GM21737 (cell line): ENCODE measurements around the gene CDKN2AIP.
"Not testable (repeated sequence)": the region's sequence is repeated elsewhere in the genome, so short reads cannot be mapped to it uniquely, and the experiment has no call there.

Experiments
- ATAC-seq: cut with Tn5 transposase; IDR thresholded peaks from one replicate; pipeline ENCODE4 v1.9.1; 2021; ENCODE audit warnings: mild to moderate bottlenecking, moderate library complexity; ENCODE audit not compliant: unreplicated experiment

The CDKN2AIP gene

DNA sequence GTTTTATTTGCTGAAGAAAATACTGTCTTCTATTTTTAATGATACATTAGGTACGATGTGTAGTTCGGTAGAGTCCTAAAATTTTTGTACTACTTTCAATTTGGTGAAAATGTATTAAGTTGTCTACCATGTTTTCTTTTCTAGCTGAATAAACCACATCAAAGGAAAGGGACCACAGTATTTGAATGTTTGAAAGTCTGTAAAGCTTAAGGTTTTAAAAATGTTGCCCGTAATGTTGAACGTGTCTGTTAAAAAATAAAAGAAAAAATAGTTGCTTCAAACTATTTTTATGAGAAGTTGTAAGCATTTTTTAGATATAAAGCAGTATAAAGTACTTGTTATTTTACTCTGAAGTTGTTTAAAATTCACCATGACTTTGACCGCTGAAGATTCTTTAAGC lies 3.2 kb downstream of the CDKN2AIP start:
- no peak for ATAC-seq

GRCh38 chr4:183448436-183448835 lies 4.0 kb downstream of the CDKN2AIP start:
- ATAC-seq, result no peak

DNA sequence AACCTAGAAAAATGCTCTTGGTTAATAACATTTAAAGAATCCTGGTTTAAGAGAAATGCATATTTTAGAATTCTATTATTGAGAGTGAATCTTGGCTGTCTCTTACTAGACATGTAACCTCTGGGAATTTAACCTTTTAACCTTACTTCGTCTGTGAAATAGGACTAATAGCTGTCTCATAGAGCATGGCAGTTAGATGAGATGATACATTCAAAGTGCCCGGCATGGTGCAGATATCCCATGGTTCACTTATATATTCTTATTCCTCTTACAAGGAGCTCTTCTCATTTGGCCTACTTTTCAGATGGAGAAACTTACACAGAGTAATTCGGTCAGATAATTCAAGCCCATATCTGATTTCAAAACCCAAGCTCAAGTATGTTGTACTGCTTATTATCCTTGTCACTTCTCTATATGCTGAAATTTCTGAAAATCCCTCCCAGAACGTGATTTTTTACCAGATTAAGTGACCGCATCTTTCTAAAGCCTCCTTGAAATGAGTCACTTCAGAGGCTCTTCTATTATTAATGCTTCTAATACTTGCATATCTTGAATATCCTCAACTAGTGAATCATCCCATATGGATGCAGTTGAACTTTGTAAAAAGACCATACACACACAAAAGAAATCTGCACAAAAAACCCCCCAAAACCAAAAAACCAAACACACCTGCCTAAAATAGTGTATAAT lies 4.9 kb downstream of the CDKN2AIP start:
- no peak for ATAC-seq

- ATAC-seq, result no peak
These were observed 5.7 kb downstream of the CDKN2AIP start for GRCh38 chr4:183450108-183450507.

DNA sequence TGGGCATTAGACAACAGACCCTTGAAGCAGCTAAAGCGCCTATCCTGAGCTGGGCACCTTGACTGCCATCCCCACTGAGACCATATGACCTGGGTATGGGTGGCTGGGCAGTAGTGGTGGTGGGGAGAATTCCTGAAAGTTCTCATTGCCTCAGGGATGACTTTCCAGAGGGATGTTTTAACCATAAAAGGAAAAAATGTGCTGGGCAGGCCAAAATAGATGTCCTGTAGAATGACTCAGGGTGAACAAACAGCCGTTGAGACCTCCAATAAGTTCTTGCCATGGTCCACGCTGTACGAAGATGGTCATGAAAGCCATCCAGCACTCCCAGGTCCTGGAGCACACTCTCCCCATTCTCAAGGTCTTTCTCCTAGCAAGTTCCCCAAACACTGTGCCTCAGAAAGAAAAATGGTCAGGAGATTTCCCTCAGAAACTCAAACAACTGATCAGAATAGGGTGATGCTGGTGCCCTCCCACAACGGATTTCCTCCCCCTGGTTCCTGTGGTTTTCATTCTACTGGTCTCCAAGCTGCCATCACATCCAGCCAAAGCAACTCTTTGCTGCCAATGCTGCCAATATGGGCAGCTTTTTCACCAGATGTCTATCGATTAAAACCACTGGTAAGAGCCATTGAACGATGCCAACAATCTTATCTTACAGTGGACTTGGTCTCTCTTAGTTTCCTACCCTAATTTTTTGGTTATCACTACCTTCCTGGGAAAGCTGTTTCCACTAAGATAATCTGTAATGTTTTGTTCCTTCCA lies 11.2 kb downstream of the CDKN2AIP start:
- ATAC-seq, result no peak

- ATAC-seq, result no peak
These were observed 13.6 kb downstream of the CDKN2AIP start for GRCh38 chr4:183458005-183458404.

DNA sequence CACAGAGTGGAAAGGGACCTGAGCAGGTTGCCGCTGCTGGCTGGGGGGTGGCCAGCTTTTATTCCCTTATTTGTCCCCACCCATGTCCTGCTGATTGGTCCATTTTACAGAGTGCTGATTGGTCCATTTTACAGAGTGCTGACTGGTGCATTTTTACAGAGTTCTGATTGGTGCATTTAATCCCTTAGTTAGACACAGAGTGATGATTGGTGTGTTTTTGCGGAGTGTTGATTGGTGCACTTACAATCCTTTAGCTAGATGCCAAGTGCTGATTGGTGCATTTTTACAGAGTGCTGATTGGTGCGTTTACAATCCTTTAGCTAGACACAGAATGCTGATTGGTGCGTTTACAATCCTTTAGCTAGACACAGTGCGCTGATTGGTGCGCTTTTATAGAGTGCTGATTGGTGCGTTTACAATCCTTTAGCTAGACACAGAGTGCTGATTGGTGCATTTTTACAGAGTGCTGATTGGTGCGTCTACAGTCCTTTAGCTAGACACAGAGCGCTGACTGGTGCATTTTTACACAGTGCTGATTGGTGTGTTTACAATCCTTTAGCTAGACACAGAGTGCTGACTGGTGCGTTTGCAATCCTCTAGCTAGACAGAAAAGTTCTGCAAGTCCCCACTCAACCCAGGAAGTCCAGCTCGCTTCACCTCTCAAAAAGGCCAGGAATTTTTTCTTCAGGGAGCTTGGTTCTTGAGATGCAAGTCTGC lies 19.6 kb downstream of the CDKN2AIP start:
- ATAC-seq, result not testable (repeated sequence)

GRCh38 chr4:183465879-183466278 lies 21.4 kb downstream of the CDKN2AIP start:
- ATAC-seq, result not testable (repeated sequence)

- no peak for ATAC-seq
These were observed 22.8 kb downstream of the CDKN2AIP start for GRCh38 chr4:183467246-183467645.

DNA sequence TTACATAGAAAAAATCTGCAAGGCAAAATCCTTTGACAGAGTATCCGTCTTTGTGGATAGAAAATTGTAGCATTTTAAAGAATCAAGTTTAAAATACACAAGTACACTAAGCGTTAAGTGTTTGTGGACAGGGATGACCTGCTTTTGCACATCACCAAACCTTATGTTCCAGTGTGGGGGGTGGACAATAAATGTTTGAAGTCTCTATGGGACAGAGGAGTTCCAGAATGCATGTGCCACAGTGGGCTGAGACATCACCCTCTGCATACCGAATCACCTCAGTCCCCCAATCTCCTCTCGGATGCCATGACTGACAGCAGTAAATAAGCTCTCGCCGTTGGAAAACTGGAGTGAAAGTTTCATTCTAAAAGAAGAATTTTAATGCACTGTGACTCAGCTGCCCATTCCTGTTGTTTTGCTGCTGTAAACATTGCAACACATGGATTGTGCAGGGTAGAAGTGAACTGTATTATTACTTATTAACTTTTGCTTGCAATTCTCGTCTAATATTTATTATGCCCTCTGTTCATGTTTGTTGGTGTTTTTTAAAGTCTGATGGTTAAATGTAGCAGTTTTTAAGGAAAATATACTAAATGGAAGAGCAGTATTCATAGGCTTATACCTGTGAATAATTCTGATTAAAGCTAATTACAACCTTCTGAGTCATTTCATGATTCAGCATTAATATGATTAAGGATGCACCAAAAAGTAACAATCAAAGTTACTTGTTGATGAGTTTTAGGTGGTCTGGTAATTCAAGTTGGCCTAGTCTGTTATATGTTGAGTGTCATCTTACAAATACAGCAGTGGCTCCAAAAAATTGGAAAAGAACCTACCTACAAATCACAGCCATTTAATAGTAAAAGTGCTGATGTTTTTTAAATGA lies 24.0 kb downstream of the CDKN2AIP start:
- no peak for ATAC-seq

DNA sequence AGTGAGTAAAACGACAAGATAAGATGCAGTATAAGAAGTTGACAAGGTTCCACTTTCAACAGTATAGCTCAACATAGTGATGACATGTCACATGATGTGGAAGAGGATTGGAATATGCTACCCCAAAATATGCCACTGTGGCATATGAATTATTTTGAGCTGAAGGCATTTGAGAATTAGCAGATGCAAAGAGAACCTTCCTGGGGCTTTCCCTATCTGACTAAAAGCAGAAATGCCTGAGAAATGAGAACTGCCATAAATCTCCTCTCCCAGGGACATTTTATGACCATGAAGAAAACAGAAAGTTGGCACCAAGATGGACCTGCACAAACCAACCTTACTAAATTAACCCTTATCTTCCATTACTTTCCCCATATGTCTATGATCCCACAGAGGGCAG lies 24.8 kb downstream of the CDKN2AIP start:
- ATAC-seq, result no peak

DNA sequence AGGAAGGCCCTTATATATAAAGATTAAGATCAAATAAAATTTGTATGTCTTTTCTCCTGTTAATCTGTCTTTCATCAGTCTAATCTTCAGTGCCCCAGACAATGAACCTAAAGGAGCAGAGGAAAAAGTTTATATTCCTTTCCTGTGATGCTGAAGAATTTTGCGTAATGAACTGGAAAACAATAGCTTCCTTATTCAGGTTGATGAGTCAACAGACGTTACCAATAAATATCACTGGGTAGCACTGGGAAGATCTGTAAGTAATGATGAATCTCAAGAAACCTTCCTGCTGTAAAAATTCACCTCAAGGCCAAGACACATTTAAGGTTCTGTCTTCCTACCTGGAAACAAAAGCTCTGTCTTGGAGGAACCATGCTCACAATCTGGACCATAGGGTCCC lies 25.5 kb downstream of the CDKN2AIP start:
- no peak for ATAC-seq

DNA sequence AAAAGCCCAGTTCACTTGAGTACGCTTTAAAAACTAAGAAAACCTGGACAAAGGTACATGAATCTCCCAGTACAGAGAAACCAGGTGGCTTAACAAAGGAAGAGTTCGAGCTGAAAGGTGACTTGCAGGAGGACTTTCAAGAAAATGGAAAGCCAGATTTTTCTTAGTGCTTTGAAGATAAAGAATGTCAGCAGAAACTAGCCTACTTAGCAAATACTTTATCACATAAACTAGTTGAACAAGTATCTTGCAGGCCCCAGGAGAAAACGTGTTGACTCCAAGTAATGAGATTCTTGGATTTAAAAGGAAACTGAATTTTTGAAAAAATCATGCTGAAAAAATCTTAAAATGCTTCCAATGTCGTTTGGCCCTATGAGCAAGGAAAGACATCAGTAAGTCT lies 26.4 kb downstream of the CDKN2AIP start:
- no peak for ATAC-seq

GRCh38 chr4:183471946-183472708 lies 27.7 kb downstream of the CDKN2AIP start:
- ATAC-seq, result no peak

DNA sequence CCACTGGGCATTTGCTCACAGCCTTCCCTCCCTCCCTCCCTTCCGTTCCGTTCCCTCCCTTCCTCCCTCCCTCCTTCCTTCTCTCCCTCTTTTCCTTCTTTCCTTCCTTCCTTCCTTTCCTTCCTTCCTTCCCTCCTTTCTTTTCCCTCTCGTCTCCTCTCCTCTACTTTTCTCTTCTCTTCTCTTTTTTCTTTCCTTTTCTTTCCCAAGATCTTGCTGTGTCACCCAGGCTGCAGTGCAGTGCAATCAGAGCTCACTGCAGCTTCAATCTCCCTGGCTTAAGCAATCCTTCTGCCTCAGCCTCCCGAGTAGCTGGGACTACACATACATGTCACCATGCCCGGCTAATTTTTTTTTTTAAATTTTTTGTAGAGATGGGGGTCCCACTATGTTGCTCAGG lies 33.7 kb downstream of the CDKN2AIP start:
- no peak for ATAC-seq

DNA sequence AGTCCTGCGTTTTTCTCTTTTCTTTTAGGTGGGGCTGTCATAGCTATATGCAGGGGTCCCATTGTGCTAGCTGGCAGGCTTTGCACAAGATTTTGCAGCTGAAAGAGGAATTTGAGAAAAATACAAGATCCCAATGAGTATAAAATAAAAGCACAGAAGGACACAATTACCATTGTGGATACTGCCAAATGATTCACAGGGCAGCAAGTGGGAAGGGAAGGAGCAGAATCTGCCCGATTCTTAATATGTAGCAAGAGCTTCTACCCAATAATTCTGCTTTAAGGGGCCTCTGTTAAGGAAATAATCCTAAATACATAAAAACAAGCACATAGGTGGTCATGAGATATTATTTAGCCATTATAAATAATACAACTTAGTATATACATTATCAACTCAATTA lies 34.5 kb downstream of the CDKN2AIP start:
- ATAC-seq, result no peak

GRCh38 chr4:183482515-183483095 lies 38.2 kb downstream of the CDKN2AIP start:
- ATAC-seq, result not testable (repeated sequence)

DNA sequence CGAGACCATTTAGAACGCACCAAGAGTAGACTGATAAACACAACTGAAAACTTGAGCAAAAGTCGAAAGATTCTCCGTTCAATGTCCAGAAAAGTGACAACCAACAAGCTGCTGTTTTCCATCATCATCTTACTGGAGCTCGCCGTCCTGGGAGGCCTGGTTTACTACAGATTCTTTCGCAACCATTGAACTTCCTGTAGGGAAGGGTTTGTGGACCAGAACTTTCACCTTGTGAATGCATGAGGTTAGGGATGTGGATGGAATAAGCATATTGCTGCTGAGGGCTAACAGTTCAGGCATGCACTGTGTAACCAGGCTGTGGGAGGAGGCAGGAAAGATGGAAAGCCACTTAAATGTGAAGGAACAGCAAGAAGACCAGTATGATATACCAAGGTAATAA lies 39.6 kb downstream of the CDKN2AIP start:
- ATAC-seq, result no peak

DNA sequence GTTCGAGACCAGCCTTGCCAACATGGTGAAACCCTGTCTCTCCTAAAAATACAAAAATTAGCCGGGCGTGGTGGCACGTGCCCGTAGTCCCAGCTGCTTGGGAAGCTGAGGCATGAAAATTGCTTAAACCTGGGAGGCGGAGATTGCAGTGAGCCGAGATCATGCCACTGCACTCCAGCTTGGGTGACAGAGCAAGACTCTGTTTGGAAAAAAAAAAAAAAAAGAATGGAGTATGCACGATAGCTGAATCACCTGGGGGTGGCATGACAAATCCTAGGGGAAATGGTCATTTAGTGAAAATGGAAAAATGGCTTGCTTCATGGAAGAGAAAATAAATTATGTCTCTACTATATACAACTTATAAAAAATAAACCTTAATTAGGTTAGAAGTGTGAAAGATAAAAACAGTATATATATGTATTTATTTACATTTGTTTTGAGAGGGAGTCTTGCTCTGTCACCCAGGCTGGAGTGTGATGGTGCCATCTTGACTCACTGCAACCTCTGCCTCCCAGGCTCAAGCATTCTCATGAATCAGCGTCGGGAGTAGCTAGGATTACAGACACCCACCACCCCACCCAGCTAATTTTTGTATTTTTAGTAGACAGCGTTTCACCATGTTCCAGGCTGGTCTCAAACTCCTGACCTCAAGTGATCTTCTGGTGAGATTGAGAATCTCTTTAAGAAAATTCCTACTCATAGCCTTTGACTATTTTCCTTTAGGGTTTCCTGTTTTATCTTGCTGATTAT lies 41.1 kb downstream of the CDKN2AIP start:
- no peak for ATAC-seq
